ENCODE results near the gene POLR1F.
"Not testable (repeated sequence)": the region's sequence is repeated elsewhere in the genome, so short reads cannot be mapped to it uniquely, and the experiment has no call there.

The POLR1F gene

DNA sequence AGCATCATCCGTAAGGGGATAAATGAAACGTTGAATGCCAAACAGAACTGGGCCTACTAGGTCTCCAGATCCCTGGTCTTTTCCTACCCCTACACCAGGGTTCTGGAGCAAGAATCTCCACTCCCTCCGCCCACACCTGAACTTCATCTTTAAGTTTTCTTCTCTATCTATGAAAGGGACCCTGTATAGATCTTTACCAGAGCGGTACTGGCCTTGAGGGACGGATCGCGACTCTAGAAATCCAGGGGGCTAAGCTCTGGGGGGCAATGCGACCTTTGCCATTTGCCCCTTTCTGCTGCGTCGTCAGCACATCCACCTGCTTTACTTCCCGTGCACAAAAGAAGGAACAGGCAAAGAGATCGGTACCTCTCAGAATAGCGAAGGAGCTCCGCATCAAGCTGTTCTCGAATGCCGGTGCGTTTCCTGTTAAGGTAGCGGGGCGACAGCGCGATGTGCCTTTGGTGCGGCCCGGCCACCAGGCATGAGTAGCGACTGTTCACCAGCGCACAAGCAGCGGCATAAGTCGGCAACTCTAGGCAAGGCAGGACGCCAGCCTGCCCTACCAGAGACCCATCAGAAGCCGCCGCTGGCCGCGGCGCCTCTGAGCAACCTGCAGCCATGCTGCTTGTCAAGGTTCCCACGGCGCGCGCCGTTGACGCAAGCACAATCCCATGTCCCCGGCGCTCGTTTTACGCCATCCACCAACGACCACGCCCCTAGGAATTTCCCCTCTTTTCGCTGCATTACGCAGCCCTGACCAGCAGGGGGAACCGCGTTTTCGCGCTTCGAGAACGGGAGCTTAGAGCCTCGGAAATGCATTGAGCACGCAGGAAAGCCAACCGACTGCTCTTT lies at the start of gene POLR1F:
Gene POLR1F, minus strand, starts transcription at position 641 of the 852 bp plus-strand sequence. Its CDS starts 21 bp downstream, at position 620.
- DNase-seq = peak; percentile 94

- no peak for DNase-seq
Measured at GRCh38 chr7:19754521-19755116, 45.8 kb upstream of the POLR1F start.

- DNase-seq = no peak
Measured at GRCh38 chr7:19752020-19752419, 43.2 kb upstream of the POLR1F start.

DNA sequence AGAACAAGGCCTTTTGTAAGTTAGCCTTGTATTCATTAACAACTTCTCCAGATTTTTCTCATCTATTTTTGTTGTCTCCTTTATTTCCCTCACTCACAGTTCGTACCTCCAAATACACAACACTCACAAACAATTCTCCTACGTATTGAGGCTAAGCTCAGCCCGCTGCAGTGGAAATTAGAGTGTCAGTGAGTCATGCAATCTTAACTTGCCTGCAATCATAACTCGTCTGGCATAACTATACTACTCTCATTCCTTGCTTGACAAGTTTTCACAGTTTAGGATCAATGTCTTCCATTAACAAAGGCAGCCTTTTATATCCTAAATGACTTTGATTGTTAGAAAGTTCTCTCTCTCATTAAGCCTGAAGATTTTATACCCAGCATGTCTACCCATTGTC lies 40.8 kb upstream of the POLR1F start:
- no peak for DNase-seq

- no peak for DNase-seq
Measured at GRCh38 chr7:19747740-19748339, 39.0 kb upstream of the POLR1F start.

DNA sequence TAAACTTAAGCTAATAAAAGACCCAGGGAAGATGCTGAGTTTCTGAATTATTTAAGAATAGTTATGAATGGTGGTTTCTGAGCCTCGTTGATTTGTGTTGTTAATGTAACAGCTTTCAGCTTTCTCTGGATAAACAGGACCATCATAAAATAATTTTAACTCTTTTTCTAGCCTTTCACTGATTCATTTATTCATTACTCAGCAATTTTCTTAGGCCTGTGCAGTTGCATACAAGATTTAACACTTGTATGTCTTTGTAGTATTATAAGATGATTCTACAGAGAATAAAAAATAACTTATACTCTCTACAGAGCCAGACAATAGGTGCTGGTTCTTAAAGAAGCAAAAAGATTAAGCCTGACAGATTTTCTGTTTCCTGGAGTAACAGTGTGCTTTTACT lies 35.2 kb upstream of the POLR1F start:
- no peak for DNase-seq

GRCh38 chr7:19728716-19729115 lies 19.9 kb upstream of the POLR1F start:
- no peak for DNase-seq

DNA sequence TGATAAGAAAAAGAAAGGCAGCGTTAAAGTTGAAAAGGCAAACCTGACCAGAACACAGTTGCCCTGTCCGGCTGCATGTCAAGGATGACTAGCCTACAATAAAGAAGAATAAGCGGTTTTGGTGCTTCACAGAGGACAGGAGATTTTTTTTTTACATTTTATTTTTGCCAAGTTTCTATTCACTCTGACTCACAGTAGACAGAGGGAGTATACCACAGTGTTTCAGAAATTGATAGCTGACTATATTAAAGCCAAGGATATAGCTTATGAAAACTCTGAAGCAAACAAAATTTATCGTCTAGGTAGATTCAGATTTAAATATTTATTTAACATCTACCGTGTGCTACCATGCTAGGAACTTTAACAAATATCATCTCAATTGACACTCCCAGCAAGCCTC lies 16.9 kb upstream of the POLR1F start:
- no peak for DNase-seq

DNA sequence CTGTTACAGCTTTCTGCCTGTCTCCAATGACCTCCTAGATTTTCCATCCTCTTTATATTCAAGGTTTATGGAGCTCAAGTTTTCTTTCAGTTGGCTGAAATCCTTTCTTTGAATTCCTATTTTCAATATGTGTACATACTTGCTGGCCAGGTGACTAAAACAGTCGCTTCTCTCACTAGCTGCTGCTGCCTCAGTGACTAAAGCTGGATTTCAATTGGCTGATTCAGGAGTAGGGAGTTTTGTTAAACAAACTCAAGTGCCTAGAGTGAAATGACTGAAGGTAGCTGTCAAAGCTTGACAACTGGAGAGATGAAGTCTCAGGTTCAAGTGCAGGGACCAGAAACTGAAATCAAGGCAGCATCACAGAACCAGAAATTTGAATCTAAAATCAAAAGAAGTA lies 6.7 kb upstream of the POLR1F start:
- DNase-seq = no peak

DNA sequence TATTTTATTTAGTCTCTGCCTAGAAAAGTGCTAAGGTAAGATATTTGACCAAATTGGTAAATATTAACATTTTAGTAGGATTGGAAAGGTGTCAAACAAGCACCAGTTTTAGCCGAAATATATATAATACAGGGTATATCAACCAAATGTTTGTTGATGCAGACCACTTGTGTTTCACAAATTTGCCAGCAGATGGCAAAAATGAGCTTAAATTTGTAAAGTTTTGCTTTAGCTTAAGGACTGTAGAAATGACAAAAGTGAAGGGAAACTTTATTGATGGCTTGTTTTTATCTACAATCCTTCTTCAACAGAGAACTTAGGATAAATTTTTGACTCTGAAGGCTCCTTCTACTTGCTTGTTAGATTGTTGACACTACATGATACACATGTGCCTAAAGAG lies 4.8 kb upstream of the POLR1F start:
- peak; percentile 38 for DNase-seq

DNA sequence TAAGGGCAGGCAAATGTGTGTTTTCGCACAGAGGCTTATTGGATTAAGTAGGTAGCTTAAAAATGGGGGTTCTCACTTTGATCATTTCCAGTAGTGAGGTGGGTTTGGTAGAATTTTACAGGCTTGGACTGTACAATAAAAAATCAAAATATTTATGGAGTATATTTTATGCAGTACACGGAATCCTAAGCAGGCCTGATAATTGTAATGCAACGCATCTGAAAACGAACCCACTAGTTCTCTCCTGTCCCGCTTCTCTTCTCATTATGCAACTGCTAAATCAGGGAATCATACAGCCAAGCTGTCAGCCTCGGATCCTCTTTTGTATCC lies 377 bp upstream of the POLR1F start:
- no peak for DNase-seq

- no peak for DNase-seq
Measured at GRCh38 chr7:19707240-19707639, 1.6 kb downstream of the POLR1F start.

- no peak for DNase-seq
Measured at GRCh38 chr7:19705663-19706062, 3.2 kb downstream of the POLR1F start.

DNA sequence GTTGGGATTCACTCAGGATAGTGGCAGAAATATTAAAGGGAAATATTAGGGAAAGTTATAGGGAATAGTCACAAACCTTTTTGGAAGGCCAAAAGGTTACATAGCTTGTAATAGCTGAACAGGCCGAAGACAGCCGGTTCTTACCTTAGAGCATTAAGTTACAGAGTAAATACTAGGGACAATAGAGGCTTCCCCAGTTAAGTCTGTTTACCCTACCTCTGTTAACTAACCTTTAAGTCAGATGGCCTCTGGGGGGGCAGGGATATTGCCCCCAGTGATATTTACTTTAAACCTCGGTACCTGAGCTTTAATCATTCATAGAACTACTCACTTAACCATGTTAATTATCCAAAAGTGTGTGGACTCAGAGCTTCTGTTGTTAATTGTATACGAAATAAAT lies 7.4 kb downstream of the POLR1F start:
- no peak for DNase-seq

GRCh38 chr7:19700936-19701335 lies 7.9 kb downstream of the POLR1F start:
- no peak for DNase-seq

DNA sequence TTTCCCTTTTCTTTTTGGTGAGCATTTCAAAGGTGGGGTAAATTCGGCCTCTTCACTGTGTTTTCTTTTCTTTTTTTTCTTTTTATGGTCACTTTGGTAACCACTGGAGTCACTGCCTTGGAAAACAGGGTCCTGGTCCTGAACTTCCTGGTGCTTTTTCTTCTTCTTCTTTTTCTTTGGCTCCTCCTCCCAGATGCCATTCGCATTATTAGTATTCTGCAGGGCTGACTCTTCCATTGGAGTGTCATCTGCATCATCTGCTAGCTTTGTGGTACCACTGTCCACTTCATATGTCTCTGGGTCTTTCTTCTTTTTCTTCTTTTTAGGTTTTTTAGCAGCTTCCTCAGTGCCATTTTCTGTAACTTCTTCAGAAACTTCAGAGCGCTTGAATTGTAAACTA lies 10.5 kb downstream of the POLR1F start:
- no peak for DNase-seq

DNA sequence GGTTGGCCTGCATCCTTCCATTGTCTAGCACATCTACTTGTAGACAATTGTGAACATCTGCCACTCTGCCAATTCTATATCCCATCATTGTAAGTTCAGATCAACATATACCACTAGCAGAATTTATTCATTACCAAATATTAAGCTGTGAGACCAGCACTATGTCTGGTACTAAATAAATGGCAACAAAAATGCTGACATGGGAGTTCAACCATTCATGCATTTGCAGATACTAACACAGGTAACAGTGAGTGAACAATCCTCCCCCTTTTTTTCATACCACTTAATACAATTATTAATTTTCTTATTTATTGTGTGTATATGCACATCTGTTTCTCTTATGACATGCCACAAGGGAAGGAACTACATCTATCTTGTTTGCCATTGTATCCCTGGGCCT lies 11.9 kb downstream of the POLR1F start:
- DNase-seq = no peak

DNA sequence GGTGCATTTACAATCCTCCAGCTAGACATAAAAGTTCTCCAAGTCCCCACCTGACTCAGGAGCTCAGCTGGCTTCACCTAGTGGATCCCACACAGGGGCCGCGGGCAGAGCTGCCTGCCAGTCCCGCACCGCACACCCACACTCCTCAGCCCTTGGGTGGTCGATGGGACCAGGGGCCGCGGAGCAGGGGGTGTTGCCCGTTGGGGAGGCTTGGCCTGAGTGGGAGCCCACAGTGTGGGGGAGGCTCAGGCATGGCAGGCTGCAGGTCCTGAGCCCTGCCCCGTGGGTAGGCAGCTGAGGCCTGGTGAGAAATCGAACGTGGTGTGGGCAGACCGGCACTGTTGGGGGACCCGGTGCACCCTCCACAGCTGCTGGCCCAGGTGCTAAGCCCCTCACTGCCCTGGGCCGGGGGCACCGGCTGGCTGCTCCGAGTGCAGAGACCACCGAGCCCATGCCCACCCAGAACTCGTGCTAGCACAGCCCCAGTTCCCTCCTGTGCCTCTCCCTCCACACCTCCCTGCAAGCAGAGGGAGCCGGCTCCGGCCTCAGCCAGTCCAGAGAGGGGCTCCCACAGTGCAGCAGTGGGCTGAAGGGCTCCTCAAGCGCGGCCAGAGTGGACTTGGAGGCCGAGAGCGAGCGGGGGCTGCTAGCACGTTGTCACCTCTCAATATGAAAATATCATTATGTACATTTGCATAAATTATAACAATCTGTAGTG lies 16.6 kb downstream of the POLR1F start:
- no peak for DNase-seq

DNA sequence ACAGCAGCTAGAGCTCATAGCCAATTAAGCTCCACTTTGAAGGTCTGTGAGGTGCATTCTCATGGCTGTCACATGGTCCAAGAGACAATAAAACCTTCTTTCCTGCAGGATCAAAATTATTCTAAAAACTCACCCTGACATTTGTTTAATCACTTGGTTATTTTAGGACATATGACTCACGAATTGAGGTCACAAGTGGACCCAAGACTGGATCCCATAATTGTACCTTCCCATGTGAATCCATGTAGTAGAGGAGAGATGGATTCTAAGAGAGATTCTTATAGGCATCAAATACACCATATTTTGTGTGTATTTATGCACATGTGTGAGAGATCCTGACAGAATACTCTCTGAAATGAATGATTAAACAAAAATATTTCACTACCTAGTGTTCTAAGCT lies 18.1 kb downstream of the POLR1F start:
- DNase-seq = no peak

DNA sequence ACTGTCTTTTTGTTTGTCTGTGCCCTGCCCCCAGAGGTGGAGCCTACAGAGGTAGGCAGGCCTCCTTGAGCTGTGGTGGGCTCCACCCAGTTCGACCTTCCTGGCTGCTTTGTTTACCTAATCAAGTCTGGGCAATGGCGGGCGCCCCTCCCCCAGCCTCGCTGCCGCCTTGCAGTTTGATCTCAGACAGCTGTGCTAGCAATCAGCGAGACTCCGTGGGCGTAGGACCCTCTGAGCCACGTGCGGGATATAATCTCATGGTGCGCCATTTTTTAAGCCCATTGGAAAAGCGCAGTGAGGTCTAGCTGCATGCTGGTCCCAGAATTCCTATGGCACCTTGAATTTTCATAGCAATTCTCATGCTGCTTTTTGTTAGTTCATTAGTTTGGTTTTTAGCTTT lies 19.7 kb downstream of the POLR1F start:
- DNase-seq = not testable (repeated sequence)

DNA sequence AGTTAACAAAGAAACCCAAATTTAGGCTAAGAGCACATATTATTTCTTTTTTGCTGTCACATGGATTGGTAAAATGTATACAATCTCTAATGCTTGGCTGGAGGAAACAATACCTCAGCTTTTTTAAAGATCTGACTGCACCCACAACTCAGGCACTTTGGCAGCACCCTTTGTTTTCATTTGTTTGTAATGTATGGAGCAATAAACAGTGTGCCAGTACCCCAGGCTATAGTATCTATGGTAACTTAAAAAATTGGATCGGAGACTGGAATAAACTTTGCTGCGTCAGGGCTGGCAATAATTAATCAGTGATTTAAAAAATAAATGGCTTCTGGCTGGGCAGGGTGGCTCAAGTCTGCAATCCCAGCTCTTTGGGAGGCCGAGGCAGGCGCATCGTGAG lies 27.2 kb downstream of the POLR1F start:
- no peak for DNase-seq

DNA sequence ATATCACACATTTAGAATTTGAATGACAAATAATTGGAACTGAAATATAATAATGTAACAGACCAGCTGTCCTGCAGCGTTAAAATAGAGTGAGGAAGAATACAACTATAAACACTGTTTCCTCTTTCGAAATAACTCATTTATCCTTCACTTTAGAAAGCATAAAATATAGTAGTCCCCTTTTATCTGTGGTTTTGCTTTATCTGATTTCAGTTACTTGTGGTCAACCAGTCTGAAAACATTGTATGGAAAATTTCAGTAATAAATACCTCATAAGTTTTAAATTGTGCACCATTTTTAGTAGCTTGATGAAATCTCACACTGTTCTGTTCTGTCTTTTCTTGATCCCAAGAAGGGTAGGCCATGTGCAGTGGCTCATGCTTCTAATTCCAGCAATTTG lies 31.7 kb downstream of the POLR1F start:
- DNase-seq = no peak

GRCh38 chr7:19675816-19676215 lies 33.0 kb downstream of the POLR1F start:
- DNase-seq = no peak

All from activated naive CD4-positive, alpha-beta T cell treated with Interleukin-2 at 50 U/mL for 16 hours (primary cell).